Right lobe of liver (tissue), 6 donors: ENCODE measurements around the gene CTNNBIP1. TPM values are rescaled to one million over a fixed set of nuclear protein-coding genes. Genes with fewer than 3 reads are reported as not detected.

ENCODE experiments used
- ATAC-seq, 4 donors: fragments of 200-7000 bp; cut with Tn5 transposase; one replicate each; pipeline ENCODE4 v1.9.1; 2020; ENCODE audit warnings: mild to moderate bottlenecking in 4 of 4, moderate library complexity in 4 of 4
- DNase-seq, 3 donors: peaks; one replicate each; pipeline ENCODE4 v3.0.0-alpha.2; 2020
- H3K27ac ChIP-seq, 3 donors: fragments of 200-600 bp; one replicate each; pipeline ENCODE4 v1.8.0; 2022
- H3K27me3 ChIP-seq, 2 donors: fragments of 200-600 bp; one replicate each; pipeline ENCODE4 v1.8.0; 2022
- H3K36me3 ChIP-seq, 4 donors: fragments of 200-600 bp; sonication (generic) in 1 of 4; one replicate each; pipeline versions ENCODE4 v1.5.1 to v1.8.0; 2017 to 2022; ENCODE audit warnings: control low read depth in 1 of 4
- H3K4me1 ChIP-seq, 4 donors: fragments of 200-600 bp; sonication (generic) in 1 of 4; one replicate each; pipeline versions ENCODE4 v1.5.1 to v1.8.0; 2017 to 2022; ENCODE audit warnings: control low read depth in 1 of 4
- H3K4me3 ChIP-seq, 3 donors: fragments of 200-600 bp; one replicate each; pipeline ENCODE4 v1.8.0; 2022
- H3K9me3 ChIP-seq, 4 donors: fragments of 200-600 bp; sonication (generic) in 1 of 4; one replicate each; pipeline versions ENCODE4 v1.5.1 to v1.8.0; 2017 to 2022; ENCODE audit warnings: control low read depth in 1 of 4
- POLR2A ChIP-seq: fragments of 450-650 bp; IDR thresholded peaks from one replicate; pipeline ENCODE4 v1.6.1; 2017; ENCODE audit warnings: antibody characterized with exemption, mild to moderate bottlenecking
- WGBS: methylation state at CpG from one replicate; pipeline ENCODE4 v1.1.6; 2018; ENCODE audit warnings: low coverage, low lambda C conversion rate; ENCODE audit not compliant: insufficient coverage; ENCODE audit errors: missing lambda C conversion rate; 5-methylcytosine and 5-hydroxymethylcytosine counted together
- intact Hi-C, 2 donors: fragments of 100-400 bp; cut with DNase I; formaldehyde crosslinking; loops; one replicate each; pipeline versions ENCODE4 v1.11.2 to v1.14.1; 2022
- total RNA-seq, 6 experiments: library from RNA; depleted of rRNA in 2 of 6; stranded (reverse); fragments of >200 nt in 2 of 6; fragmentation: NEBNext Ultra II Directional in 3 of 6; extraction: Animal tissue kit (Norgen Biotek cat#: 25700) in 3 of 6; gene quantifications; one replicate each; pipeline versions ENCODE4 v1.1.0 to v1.2.4, GENCODE V29; 2016 to 2023
- TF ChIP-seq, protein P1 (sequence below), 4 donors: fragments of 200-600 bp in 3 of 4; fragments of 450-650 bp in 1 of 4; IDR thresholded peaks; one replicate each; pipeline versions ENCODE4 v1.5.1 to v1.8.0; 2016 to 2022; ENCODE audit warnings: antibody characterized with exemption in 4 of 4, mild to moderate bottlenecking in 2 of 4
- donor health status: DM: no; HTN: yes; CAD: no.
- donor health status: DM: no; HTN: no; CAD: no.
- donor health status: DM: no; HTN: no; CAD: no.
- donor health status: DM: no; HTN: yes; CAD: no.
- donor health status: DM: no; HTN: yes; CAD: no.

The CTNNBIP1 gene
- total RNA-seq, 6 experiments from 2014 or later: 8.0 to 19.2 (median 10.0) TPM

DNA sequence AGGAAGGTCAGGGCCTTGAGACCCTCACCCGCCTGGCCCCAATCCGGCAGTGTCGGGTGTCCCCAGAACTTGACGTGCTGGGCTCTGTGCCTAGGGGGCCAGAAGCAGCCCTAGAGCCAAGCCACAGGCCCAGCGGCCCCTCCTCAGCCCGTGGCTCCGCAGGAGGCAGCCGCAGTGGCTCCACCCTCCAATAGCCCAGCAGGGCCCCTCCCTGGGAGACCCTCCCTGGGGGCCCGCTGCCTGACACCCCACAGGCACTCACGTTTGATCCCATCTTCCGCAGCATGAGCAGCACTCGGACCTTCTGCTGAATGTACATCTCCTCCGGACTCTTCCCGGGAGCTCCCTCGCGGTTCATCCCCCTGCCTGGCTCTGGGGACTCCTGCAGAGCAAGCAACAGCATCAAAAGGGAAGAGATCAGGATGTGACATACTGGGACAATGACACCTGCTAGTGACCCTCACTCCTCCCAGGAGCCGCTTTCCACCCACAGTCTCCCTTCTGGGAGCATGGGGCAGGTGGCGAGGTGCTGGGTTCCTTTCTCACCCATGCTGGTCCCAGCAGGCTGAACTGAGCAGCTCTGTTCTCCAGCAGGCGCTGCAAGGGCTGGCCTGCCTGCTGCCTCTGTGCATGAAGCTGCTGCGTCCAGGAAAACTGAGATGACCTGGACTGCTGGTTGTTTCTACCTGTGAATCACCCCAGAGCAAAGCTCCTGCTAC lies 38.2 kb downstream of the CTNNBIP1 start:
- Histone ChIP-seq H3K27me3 (no peaks in the 10 kb centered on the region), H3K27ac (no peak overlapping the region), H3K4me3 (no peak overlapping the region), H3K4me1 (peaks cover 0 to 20% (median 9%) of the 10 kb centered on the region in 4 donors), H3K36me3 (no peaks in the 10 kb centered on the region), H3K9me3 (no peaks in the 10 kb centered on the region)
- intact Hi-C loops: loop anchor here (5.0 to 10.0 kb wide), 4 partner anchors 63 to 245 kb away; partner anchors contain the start of genes LZIC (in 1 of the 2), NMNAT1 (in 1 of the 2) and UBE4B (in 1 of the 2)
- TF ChIP-seq, protein P1, sequence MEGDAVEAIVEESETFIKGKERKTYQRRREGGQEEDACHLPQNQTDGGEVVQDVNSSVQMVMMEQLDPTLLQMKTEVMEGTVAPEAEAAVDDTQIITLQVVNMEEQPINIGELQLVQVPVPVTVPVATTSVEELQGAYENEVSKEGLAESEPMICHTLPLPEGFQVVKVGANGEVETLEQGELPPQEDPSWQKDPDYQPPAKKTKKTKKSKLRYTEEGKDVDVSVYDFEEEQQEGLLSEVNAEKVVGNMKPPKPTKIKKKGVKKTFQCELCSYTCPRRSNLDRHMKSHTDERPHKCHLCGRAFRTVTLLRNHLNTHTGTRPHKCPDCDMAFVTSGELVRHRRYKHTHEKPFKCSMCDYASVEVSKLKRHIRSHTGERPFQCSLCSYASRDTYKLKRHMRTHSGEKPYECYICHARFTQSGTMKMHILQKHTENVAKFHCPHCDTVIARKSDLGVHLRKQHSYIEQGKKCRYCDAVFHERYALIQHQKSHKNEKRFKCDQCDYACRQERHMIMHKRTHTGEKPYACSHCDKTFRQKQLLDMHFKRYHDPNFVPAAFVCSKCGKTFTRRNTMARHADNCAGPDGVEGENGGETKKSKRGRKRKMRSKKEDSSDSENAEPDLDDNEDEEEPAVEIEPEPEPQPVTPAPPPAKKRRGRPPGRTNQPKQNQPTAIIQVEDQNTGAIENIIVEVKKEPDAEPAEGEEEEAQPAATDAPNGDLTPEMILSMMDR (IDR thresholded peaks at IDR 0.05): no peak
- TF ChIP-seq POLR2A: no peak
- no peak for ATAC-seq
- 100% methylated on average over 2 of the region's 20 CpGs for WGBS
- DNase-seq: no peak

GRCh38 chr1:9871021-9871420 lies 39.0 kb downstream of the CTNNBIP1 start:
- Histone ChIP-seq H3K4me3 (no peak overlapping the region), H3K27ac (no peak overlapping the region), H3K27me3 (no peaks in the 10 kb centered on the region), H3K36me3 (no peaks in the 10 kb centered on the region), H3K9me3 (no peaks in the 10 kb centered on the region), H3K4me1 (peaks cover 0 to 20% (median 9%) of the 10 kb centered on the region in 4 donors)
- no peak for DNase-seq
- no CpG with 5 or more reads among the region's 9 CpGs for WGBS
- TF ChIP-seq, protein P1 (IDR thresholded peaks at IDR 0.05): no peak
- TF ChIP-seq POLR2A: no peak
- ATAC-seq: no peak
- intact Hi-C loops: loop anchor here (5.0 to 10.0 kb wide), 4 partner anchors 64 to 244 kb away; partner anchors contain the start of genes LZIC (in 1 of the 2), NMNAT1 (in 1 of the 2) and UBE4B (in 1 of the 2)

- no peak overlapping the region for H3K4me3 ChIP-seq
- intact Hi-C loops: loop anchor here (5.0 to 10.0 kb wide), 4 partner anchors 64 to 243 kb away; partner anchors contain the start of genes LZIC (in 1 of the 2), NMNAT1 (in 1 of the 2) and UBE4B (in 1 of the 2)
- no peaks in the 10 kb centered on the region for H3K9me3 ChIP-seq
- H3K36me3 ChIP-seq: no peaks in the 10 kb centered on the region
- H3K4me1 ChIP-seq: peaks cover 0 to 20% (median 9%) of the 10 kb centered on the region in 4 donors
- ATAC-seq (no peak), DNase-seq (no peak)
- H3K27me3 ChIP-seq: no peaks in the 10 kb centered on the region
- TF ChIP-seq, protein P1 (IDR thresholded peaks at IDR 0.05): no peak
- TF ChIP-seq POLR2A: no peak
- no CpG with 5 or more reads among the region's 4 CpGs for WGBS
- no peak overlapping the region for H3K27ac ChIP-seq
These were observed 39.5 kb downstream of the CTNNBIP1 start for GRCh38 chr1:9870572-9870971.

DNA sequence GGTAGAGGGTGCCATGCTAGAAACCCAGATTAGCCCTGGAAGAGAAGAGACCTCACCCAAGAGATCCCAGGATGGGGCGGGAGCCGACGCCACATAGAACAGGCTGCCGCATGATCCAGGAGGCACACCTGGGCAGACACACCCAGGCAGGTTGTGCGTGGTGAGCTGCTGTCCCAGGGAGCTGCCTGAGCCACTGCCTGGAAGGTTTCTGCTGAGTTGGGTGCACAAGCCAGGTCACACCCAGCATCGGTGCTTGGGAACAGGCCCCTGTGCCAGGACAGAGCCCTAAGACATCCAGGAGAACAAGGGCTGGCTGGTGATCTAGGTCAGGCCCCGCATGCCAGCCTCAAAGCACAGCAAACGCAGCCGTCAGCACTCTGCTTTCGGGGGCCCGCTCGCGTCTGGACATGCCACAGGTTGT lies 40.2 kb downstream of the CTNNBIP1 start:
- no peak for DNase-seq
- no CpG with 5 or more reads among the region's 13 CpGs for WGBS
- H3K4me3 ChIP-seq: no peak overlapping the region
- intact Hi-C loops: loop anchor here (5.0 to 10.0 kb wide), 5 partner anchors 65 to 243 kb away; partner anchors contain the start of genes LZIC (in 1 of the 2), NMNAT1 (in 1 of the 2) and UBE4B (in 1 of the 2)
- H3K27me3 ChIP-seq: no peaks in the 10 kb centered on the region
- no peak for ATAC-seq
- no peaks in the 10 kb centered on the region for H3K9me3 ChIP-seq
- TF ChIP-seq, protein P1 (IDR thresholded peaks at IDR 0.05): no peak
- no peak for TF ChIP-seq POLR2A
- no peak overlapping the region for H3K27ac ChIP-seq
- H3K4me1 ChIP-seq: peaks cover 0 to 14% (median 9%) of the 10 kb centered on the region in 4 donors
- no peaks in the 10 kb centered on the region for H3K36me3 ChIP-seq
